ENCODE results near the gene SRR.

The SRR gene

GRCh38 chr17:2369039-2369438 lies 65.3 kb downstream of the SRR start:
- ChIA-PET CTCF (interaction anchor here (1.3 to 11.0 kb wide), 6 partner anchors 9 to 314 kb away, joined by 4 to 80 read pairs (median 37); partner anchors contain the start of gene HIC1), POLR2A (interaction anchor here (1.3 kb wide), 1 partner anchor 13 kb away, joined by 4 read pairs; no protein-coding TSS in a partner anchor)
- no peak overlapping the region for H3K4me3 ChIP-seq (ENCODE audit: low read depth, low read length)
- TF ChIP-seq CTCF (IDR thresholded peaks at IDR 0.05; ENCODE audit: insufficient read depth, low read length, missing control alignments), result no peak
- no peak for DNase-seq (ENCODE audit: low read depth, low spot score)

GRCh38 chr17:2369551-2370210 lies 65.9 kb downstream of the SRR start:
- POLR2A ChIA-PET, result interaction anchor here (1.3 kb wide), 1 partner anchor 13 kb away, joined by 4 read pairs; no protein-coding TSS in a partner anchor
- H3K4me3 ChIP-seq (ENCODE audit: low read depth, low read length), result no peak overlapping the region
- no peak for DNase-seq (ENCODE audit: low read depth, low spot score)
- CTCF ChIA-PET, result interaction anchor here (1.3 to 11.0 kb wide), 6 partner anchors 9 to 47 kb away, joined by 4 to 80 read pairs (median 37); no protein-coding TSS in a partner anchor
- no peak for TF ChIP-seq CTCF (IDR thresholded peaks at IDR 0.05; ENCODE audit: insufficient read depth, low read length, missing control alignments)

GRCh38 chr17:2370211-2370589 lies 66.5 kb downstream of the SRR start:
- POLR2A ChIA-PET, result no interaction called here
- TF ChIP-seq CTCF (IDR thresholded peaks at IDR 0.05; ENCODE audit: insufficient read depth, low read length, missing control alignments), result no peak
- CTCF ChIA-PET, result interaction anchor here (1.3 to 11.0 kb wide), 7 partner anchors 10 to 47 kb away, joined by 3 to 80 read pairs (median 11); no protein-coding TSS in a partner anchor

GRCh38 chr17:2371183-2372130 lies 67.7 kb downstream of the SRR start:
- POLR2A ChIA-PET, result interaction anchor here (1.2 kb wide), 1 partner anchor 11 kb away, joined by 4 read pairs; no protein-coding TSS in a partner anchor
- CTCF ChIA-PET, result interaction anchor here (0.9 to 11.0 kb wide), 8 partner anchors 10 to 316 kb away, joined by 3 to 80 read pairs (median 8); partner anchors contain the start of gene HIC1
- no peak for TF ChIP-seq CTCF (IDR thresholded peaks at IDR 0.05; ENCODE audit: insufficient read depth, low read length, missing control alignments)
- no peak for DNase-seq (ENCODE audit: low read depth, low spot score)
- no peak overlapping the region for H3K4me3 ChIP-seq (ENCODE audit: low read depth, low read length)

More at GRCh38 chr17:2370211-2370589, 66.5 kb downstream of the SRR start:
- no peak overlapping the region for H3K4me3 ChIP-seq (ENCODE audit: low read depth, low read length)
- no peak for DNase-seq (ENCODE audit: low read depth, low spot score)

- H3K4me3 ChIP-seq (ENCODE audit: low read depth, low read length), result no peak overlapping the region
- POLR2A ChIA-PET, result interaction anchor here (1.2 kb wide), 1 partner anchor 10 kb away, joined by 4 read pairs; no protein-coding TSS in a partner anchor
- CTCF ChIA-PET, result interaction anchor here (1.6 to 9.8 kb wide), 4 partner anchors 9 to 87 kb away, joined by 3 to 74 read pairs (median 44); no protein-coding TSS in a partner anchor
- DNase-seq (ENCODE audit: low read depth, low spot score), result no peak
- no peak for TF ChIP-seq CTCF (IDR thresholded peaks at IDR 0.05; ENCODE audit: insufficient read depth, low read length, missing control alignments)
Observed at GRCh38 chr17:2372180-2372579, 68.4 kb downstream of the SRR start.

Measured in AG04449 (cell line).